Fibroblast of lung (primary cell): ENCODE data around the gene RDH11.

Experiments used
- CTCF ChIP-seq, 2 donors: IDR thresholded peaks in 1 of 2; conservative IDR thresholded peaks in 1 of 2; 1 replicate in 1 of 2; 2 replicates in 1 of 2; pipeline ENCODE4 v1.5.1; 2011 to 2012; ENCODE audit warnings: low read length in 2 of 2, control low read depth in 1 of 2, inconsistent platforms in 1 of 2, low read depth in 1 of 2, mild to moderate bottlenecking in 1 of 2
- EZH2 ChIP-seq: IDR thresholded peaks from 2 replicates; pipeline ENCODE4 v1.5.1; 2012; ENCODE audit warnings: low read length, control low read depth, mild to moderate bottlenecking; ENCODE audit errors: missing control alignments

- TF ChIP-seq CTCF (conservative IDR thresholded peaks at IDR 0.05 in 1 of 2, IDR thresholded peaks at IDR 0.05 in 1 of 2; ENCODE audit: low read depth in 1 of 2, low read length in 2 of 2) (no peak), EZH2 (no peak)
Observed at GRCh38 chr14:67641480-67641879, 54.1 kb downstream of the RDH11 start.
